AG10803 (cell line): Measurements from ENCODE around the gene TMEM80.

Experiments used
- DNase-seq: peaks from one replicate; pipeline ENCODE4 v3.0.0; 2010; ENCODE audit warnings: low read depth
- H3K4me3 ChIP-seq: 2 replicates; pipeline ENCODE4 v1.5.1; 2011; ENCODE audit warnings: mild to moderate bottlenecking, low read length, control low read depth
- CTCF ChIP-seq: conservative IDR thresholded peaks from 2 replicates; pipeline ENCODE4 v1.5.1; 2011; ENCODE audit warnings: mild to moderate bottlenecking, low read length, control low read depth, inconsistent platforms

TMEM80 gene

DNA sequence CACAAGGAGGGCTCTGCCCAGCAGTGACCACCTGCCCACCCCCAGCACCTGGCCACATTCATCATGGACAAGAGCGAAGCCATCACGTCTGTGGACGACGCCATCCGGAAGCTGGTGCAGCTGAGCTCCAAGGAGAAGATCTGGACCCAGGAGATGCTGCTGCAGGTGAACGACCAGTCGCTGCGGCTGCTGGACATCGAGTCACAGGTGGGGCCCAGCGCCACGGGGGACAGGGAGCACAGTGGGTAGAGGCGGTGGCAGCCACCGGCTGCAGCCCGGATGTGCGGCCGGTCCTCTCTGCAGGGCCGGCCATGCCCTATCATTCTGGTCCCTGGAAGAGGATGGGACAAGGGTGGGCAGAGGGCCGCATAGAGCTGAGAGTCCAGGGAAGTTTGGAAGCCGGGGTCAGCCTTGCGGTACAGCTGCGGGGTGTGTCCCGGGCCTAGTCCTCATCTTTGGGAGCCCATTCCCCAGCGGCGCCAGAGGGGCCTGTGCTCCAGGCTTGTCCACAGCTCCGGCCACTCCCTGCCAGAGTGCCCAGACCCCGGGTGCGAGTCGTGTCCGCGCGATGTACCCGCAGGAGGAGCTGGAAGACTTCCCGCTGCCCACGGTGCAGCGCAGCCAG lies 24.5 kb downstream of the TMEM80 start:
- TF ChIP-seq CTCF: no peak
- no peak overlapping the region for H3K4me3 ChIP-seq
- DNase-seq: no peak

DNA sequence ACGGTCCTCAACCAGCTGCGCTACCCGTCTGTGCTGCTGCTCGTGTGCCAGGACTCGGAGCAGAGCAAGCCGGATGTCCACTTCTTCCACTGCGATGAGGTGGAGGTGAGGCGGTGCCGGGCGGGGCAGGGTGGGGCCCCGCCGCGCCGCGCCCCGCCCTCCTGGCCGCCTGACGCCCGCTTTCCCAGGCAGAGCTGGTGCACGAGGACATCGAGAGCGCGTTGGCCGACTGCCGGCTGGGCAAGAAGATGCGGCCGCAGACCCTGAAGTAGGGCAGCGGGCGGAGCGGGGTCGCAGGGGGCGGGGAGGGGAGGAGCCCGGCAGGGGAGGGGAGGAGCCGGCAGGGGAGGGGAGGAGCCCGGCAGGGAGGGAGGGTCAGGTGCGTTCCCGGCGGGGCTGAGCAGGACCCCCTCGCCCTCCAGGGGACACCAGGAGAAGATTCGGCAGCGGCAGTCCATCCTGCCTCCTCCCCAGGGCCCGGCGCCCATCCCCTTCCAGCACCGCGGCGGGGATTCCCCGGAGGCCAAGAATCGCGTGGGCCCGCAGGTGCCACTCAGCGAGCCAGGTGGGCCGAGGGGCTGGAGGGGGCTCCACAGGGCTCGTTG lies 25.1 kb downstream of the TMEM80 start:
- DNase-seq: no peak
- no peak overlapping the region for H3K4me3 ChIP-seq
- no peak for TF ChIP-seq CTCF

DNA sequence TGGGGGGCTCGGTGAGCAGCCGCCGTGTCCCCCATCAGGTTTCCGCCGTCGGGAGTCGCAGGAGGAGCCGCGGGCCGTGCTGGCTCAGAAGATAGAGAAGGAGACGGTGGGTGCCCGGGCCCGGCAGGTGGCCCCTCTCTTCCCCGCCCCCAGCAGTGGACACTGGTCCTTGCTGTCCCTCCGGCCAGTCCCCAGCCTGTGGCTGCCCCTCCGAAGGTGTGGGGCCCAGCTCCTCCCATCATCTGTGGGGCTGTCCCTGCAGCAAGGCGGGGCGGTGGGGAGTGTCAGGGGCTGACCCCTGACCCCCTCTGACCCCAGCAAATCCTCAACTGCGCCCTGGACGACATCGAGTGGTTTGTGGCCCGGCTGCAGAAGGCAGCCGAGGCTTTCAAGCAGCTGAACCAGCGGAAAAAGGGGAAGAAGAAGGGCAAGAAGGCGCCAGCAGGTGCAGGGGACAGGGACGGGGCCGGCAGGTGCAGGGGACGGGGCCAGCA lies 25.7 kb downstream of the TMEM80 start:
- DNase-seq: no peak
- no peak for TF ChIP-seq CTCF
- H3K4me3 ChIP-seq: no peak overlapping the region

- no peak overlapping the region for H3K4me3 ChIP-seq
Observed at GRCh38 chr11:721741-722345, 26.2 kb downstream of the TMEM80 start.

GRCh38 chr11:722346-722811 lies 26.8 kb downstream of the TMEM80 start:
- no peak for DNase-seq
- TF ChIP-seq CTCF: no peak
- no peak overlapping the region for H3K4me3 ChIP-seq

More at GRCh38 chr11:721741-722345, 26.2 kb downstream of the TMEM80 start:
- DNase-seq: no peak
- no peak for TF ChIP-seq CTCF

DNA sequence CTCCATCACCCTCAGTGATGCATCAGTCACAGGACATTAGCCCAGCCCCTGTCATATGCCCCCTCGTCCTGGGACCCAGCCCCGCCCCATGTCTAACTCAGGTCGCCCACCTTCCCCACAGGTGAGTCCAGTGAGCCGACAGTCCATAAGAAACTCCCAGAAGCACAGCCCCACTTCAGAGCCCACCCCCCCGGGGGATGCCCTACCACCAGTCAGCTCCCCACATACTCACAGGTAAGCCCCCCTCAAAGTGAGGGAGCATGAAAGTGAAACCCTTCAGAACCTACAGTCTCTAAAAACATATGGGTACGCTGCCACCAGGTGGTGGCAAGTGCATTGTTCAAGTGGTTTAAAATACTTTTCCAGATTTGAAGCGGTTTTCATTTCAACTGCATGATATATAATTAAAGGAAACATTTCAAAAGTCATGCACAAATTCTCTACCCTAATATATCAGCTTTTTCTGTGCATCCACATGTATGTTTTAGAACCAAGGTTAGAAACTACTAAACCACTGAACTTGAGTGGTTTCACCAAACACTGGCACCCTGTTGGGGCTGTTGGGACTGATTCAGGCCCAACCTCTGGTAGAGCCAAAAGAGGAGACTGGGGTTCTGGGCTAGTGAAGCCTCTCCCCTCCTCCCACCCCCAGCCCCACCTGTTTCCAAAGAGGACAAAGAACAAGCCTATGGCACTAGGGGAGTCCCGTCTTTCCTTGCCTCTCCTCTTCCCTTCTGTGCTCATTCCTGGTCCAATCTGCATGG lies 27.7 kb downstream of the TMEM80 start:
- TF ChIP-seq CTCF: peak; percentile 63
- H3K4me3 ChIP-seq: no peak overlapping the region
- peak; percentile 61 for DNase-seq
